Activated naive CD8-positive, alpha-beta T cell treated with anti-CD3 and anti-CD28 coated beads, Interleukin-2, amount 50 U/mL, for 24 hours (primary cell): Measurements from ENCODE around the gene FAM53B.

Experiments
- ATAC-seq: fragments of 150-1000 bp; cut with Tn5 transposase; one replicate; pipeline ENCODE4 v1.10.0; 2021
- DNase-seq: peaks from one replicate; pipeline ENCODE4 v3.0.0; 2021
- H3K27ac Mint-ChIP-seq: one replicate; pipeline ENCODE4 v1.8.0; 2021; ENCODE audit warnings: mild to moderate bottlenecking, mixed read lengths
- H3K27me3 Mint-ChIP-seq: one replicate; pipeline ENCODE4 v1.8.0; 2021; ENCODE audit warnings: mixed read lengths
- H3K36me3 Mint-ChIP-seq: one replicate; pipeline ENCODE4 v1.8.0; 2021; ENCODE audit warnings: low read depth, mixed read lengths
- H3K4me1 Mint-ChIP-seq: one replicate; pipeline ENCODE4 v1.8.0; 2021; ENCODE audit warnings: mixed read lengths
- H3K4me3 Mint-ChIP-seq: one replicate; pipeline ENCODE4 v1.8.0; 2021; ENCODE audit warnings: mild to moderate bottlenecking, moderate library complexity, mixed read lengths
- H3K9me3 Mint-ChIP-seq: one replicate; pipeline ENCODE4 v1.8.0; 2021; ENCODE audit warnings: mixed read lengths

FAM53B gene

GRCh38 chr10:124725791-124726190 lies 18.4 kb downstream of the FAM53B start:
- Mint-ChIP-seq H3K27me3 (no peaks in the 10 kb centered on the region), H3K36me3 (peaks cover 4% of the 10 kb centered on the region), H3K4me1 (peaks cover 93% of the 10 kb centered on the region), H3K9me3 (no peaks in the 10 kb centered on the region), H3K4me3 (no peak overlapping the region), H3K27ac (no peak overlapping the region)
- ATAC-seq (no peak), DNase-seq (no peak)

GRCh38 chr10:124725171-124725631 lies 19.0 kb downstream of the FAM53B start:
- Mint-ChIP-seq H3K4me3 (no peak overlapping the region), H3K36me3 (peaks cover 4% of the 10 kb centered on the region), H3K9me3 (no peaks in the 10 kb centered on the region), H3K4me1 (peaks cover 93% of the 10 kb centered on the region), H3K27ac (peak overlapping the region; percentile 32), H3K27me3 (no peaks in the 10 kb centered on the region)
- DNase-seq = no peak
- ATAC-seq = no peak

- Mint-ChIP-seq H3K4me3 (no peak overlapping the region), H3K27ac (peak overlapping the region; percentile 86), H3K4me1 (peaks cover 92% of the 10 kb centered on the region), H3K27me3 (no peaks in the 10 kb centered on the region), H3K9me3 (no peaks in the 10 kb centered on the region), H3K36me3 (peaks cover 4% of the 10 kb centered on the region)
- DNase-seq (no peak), ATAC-seq (no peak)
Observed at GRCh38 chr10:124724279-124725027, 19.7 kb downstream of the FAM53B start.

- ATAC-seq (no peak), DNase-seq (no peak)
- Mint-ChIP-seq H3K36me3 (peaks cover 4% of the 10 kb centered on the region), H3K27ac (peak overlapping the region; percentile 86), H3K4me1 (peaks cover 92% of the 10 kb centered on the region), H3K4me3 (no peak overlapping the region), H3K9me3 (no peaks in the 10 kb centered on the region), H3K27me3 (no peaks in the 10 kb centered on the region)
Observed at GRCh38 chr10:124723826-124724225, 20.4 kb downstream of the FAM53B start.

DNA sequence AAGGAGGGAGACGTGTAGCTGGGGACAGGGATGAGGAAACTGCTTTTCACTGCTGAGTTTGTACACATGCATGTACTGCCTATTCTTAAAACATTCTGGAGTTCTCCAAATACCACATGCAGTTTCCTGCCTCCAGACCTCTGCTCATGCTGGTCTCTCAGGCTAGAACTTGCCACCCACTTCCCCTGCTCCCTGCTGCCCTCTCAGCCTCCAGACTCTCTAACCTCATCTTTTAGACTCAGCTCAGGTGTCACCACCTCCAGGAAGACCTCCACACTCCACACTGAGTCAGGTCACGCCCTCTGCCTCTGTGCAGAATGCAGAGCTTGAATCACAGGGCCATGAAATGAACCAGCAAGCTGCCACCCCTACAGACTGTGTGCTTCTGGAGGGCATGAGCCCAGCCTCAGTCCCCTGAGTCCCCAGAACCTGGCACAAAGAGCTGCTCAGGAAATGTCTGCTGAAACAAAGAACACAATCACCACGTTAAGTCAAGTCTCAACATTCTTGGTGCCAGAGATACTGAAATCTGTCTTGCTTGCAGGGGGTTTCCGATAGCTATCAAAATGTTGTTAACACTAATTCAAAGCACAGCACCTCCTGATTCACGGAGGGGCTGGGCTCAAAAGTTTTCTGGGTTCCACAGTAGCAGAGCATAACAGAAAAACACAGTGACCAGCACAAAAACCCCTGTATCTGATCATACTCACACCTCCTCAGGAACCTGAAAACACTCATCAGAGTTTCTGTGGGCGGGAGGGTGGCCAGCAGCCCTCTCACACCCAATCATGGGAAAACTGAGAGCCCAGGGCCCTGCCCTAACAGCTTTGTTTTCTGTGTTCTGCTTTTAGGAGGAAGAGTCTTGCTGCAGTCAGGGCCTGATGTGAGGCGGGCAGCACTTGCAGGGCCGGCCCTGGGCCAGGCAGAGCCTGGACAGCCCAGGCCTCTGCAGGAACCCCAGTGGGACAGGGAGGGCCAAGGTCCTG lies 21.1 kb downstream of the FAM53B start:
- peak; percentile 65 for DNase-seq
- Mint-ChIP-seq H3K27ac (peak overlapping the region; percentile 86), H3K4me1 (peaks cover 92% of the 10 kb centered on the region)

DNA sequence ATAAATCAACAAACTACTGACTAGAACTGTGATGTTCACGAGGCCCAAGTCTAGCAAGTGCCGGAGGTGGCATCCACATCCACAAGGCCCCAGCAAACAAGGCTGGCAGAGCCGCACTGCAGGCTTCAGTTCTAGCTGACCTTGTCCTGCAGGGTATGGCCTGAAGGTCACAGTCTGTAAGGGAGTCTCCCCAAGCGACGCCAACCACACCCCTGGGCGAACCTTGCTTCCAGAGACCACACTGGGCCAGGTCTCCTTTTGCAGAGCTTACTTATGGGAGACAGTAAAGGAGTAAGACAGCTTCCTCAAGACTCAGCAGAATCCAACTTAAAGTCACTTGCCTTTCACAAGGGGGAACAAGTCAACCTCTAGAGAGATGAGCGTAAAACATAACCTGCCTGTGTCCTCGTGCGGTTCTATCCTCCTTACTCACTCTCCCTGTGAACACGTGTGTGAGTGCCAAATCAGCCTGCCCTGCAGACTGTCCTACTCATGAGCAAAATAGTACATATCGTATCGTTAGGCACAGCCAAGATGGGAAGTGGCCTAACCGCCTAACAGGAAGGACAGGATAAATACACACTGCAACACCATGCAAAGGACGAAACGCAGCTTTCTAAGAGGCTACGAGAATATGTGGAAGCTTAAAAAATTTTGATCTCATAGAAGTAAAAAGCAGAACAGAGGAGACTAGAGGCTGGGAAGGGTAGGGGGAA lies 22.7 kb downstream of the FAM53B start:
- ATAC-seq (no peak), DNase-seq (no peak)
- Mint-ChIP-seq H3K36me3 (peaks cover 4% of the 10 kb centered on the region), H3K27ac (peak overlapping the region; percentile 13), H3K27me3 (no peaks in the 10 kb centered on the region), H3K4me3 (peak overlapping the region; percentile 21), H3K4me1 (peaks cover 93% of the 10 kb centered on the region), H3K9me3 (no peaks in the 10 kb centered on the region)

More for the DNA sequence above, 21.1 kb downstream of the FAM53B start:
- ATAC-seq = peak; percentile 76
- H3K9me3 Mint-ChIP-seq = no peaks in the 10 kb centered on the region
- H3K36me3 Mint-ChIP-seq = peaks cover 4% of the 10 kb centered on the region
- H3K4me3 Mint-ChIP-seq = peak overlapping the region; percentile 10
- H3K27me3 Mint-ChIP-seq = no peaks in the 10 kb centered on the region

GRCh38 chr10:124719213-124719851 lies 24.8 kb downstream of the FAM53B start:
- DNase-seq (no peak), ATAC-seq (peak; percentile 22)
- Mint-ChIP-seq H3K9me3 (no peaks in the 10 kb centered on the region), H3K4me1 (peaks cover 93% of the 10 kb centered on the region), H3K4me3 (peak overlapping the region; percentile 57), H3K27ac (peak overlapping the region; percentile 77), H3K27me3 (peaks cover 4% of the 10 kb centered on the region), H3K36me3 (peaks cover 6% of the 10 kb centered on the region)

GRCh38 chr10:124717911-124718741 lies 26.1 kb downstream of the FAM53B start:
- peaks cover 6% of the 10 kb centered on the region for H3K36me3 Mint-ChIP-seq
- peaks cover 4% of the 10 kb centered on the region for H3K27me3 Mint-ChIP-seq
- ATAC-seq = peak; percentile 85
- peak overlapping the region; percentile 85 for H3K27ac Mint-ChIP-seq
- H3K4me3 Mint-ChIP-seq = peak overlapping the region; percentile 57
- H3K4me1 Mint-ChIP-seq = peaks cover 93% of the 10 kb centered on the region
- no peaks in the 10 kb centered on the region for H3K9me3 Mint-ChIP-seq
- DNase-seq = peak; percentile 71

- Mint-ChIP-seq H3K27me3 (peaks cover 4% of the 10 kb centered on the region), H3K4me1 (peaks cover 92% of the 10 kb centered on the region), H3K27ac (peak overlapping the region; percentile 85), H3K36me3 (peaks cover 6% of the 10 kb centered on the region), H3K9me3 (no peaks in the 10 kb centered on the region), H3K4me3 (no peak overlapping the region)
- ATAC-seq = no peak
- no peak for DNase-seq
Observed at GRCh38 chr10:124717041-124717757, 27.0 kb downstream of the FAM53B start.

GRCh38 chr10:124716369-124716768 lies 27.8 kb downstream of the FAM53B start:
- Mint-ChIP-seq H3K27me3 (peaks cover 4% of the 10 kb centered on the region), H3K27ac (peak overlapping the region; percentile 16), H3K4me1 (peaks cover 88% of the 10 kb centered on the region), H3K9me3 (no peaks in the 10 kb centered on the region), H3K4me3 (peak overlapping the region; percentile 5), H3K36me3 (peaks cover 6% of the 10 kb centered on the region)
- ATAC-seq (no peak), DNase-seq (no peak)

GRCh38 chr10:124715439-124715838 lies 28.7 kb downstream of the FAM53B start:
- ATAC-seq = no peak
- no peak overlapping the region for H3K4me3 Mint-ChIP-seq
- no peak for DNase-seq
- no peaks in the 10 kb centered on the region for H3K9me3 Mint-ChIP-seq
- peaks cover 88% of the 10 kb centered on the region for H3K4me1 Mint-ChIP-seq
- H3K27ac Mint-ChIP-seq = no peak overlapping the region
- peaks cover 4% of the 10 kb centered on the region for H3K27me3 Mint-ChIP-seq
- peaks cover 6% of the 10 kb centered on the region for H3K36me3 Mint-ChIP-seq

DNA sequence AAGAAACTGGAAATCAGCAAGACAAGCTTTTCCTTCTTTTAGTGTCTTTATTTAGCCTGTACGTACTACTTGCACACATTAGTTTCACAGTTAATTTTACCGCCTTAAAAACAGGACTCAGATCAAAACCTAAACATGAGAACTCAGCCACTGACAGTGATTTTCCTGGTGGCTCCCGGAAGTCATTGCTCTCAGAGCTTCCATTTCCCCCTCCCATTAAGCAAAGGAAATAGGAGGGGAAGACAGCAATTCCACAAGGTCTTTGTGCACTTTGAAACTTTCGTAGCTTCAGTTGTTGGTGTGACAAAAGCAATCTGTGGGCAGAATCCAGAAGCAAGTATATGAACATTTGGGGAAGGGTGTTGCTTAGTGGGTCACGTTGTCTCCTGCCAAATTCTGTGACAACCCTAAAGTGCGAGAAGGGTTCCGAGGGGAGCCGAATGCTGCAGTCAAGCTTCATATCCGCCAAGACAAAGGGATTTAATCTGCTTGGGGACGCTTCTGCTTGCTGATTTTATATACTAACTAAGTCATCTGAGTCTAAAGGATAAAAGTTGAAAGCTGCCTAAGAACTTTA lies 30.4 kb downstream of the FAM53B start:
- Mint-ChIP-seq H3K9me3 (no peaks in the 10 kb centered on the region), H3K27me3 (peaks cover 4% of the 10 kb centered on the region), H3K27ac (no peak overlapping the region), H3K4me3 (no peak overlapping the region), H3K36me3 (peaks cover 6% of the 10 kb centered on the region), H3K4me1 (peaks cover 90% of the 10 kb centered on the region)
- DNase-seq = no peak
- no peak for ATAC-seq
